GM12874 (cell line): ENCODE results near the gene DES.

ENCODE experiments used
- CTCF ChIP-seq: IDR thresholded peaks from 2 replicates; pipeline ENCODE4 v1.5.1; 2011; ENCODE audit warnings: low read depth, mild to moderate bottlenecking, control low read depth, low read length, moderate library complexity; ENCODE audit not compliant: insufficient read depth

DES gene

GRCh38 chr2:219408631-219409030 is 9.5 kb upstream of the DES start:
- no peak for TF ChIP-seq CTCF

GRCh38 chr2:219409619-219410018 is 8.6 kb upstream of the DES start:
- no peak for TF ChIP-seq CTCF

GRCh38 chr2:219410390-219410789 is 7.8 kb upstream of the DES start:
- no peak for TF ChIP-seq CTCF

- no peak for TF ChIP-seq CTCF
Observed at GRCh38 chr2:219414857-219415256, 3.3 kb upstream of the DES start.

- no peak for TF ChIP-seq CTCF
Observed at GRCh38 chr2:219415580-219416234, 2.5 kb upstream of the DES start.

GRCh38 chr2:219416235-219416602 is 2.0 kb upstream of the DES start:
- TF ChIP-seq CTCF: no peak

- TF ChIP-seq CTCF: no peak
Observed at GRCh38 chr2:219416938-219417337, 1.2 kb upstream of the DES start.
